Fibroblast of skin of scalp (primary cell): ENCODE results near the gene EIF3B. TPM values are rescaled to one million over a fixed set of nuclear protein-coding genes. Genes with fewer than 3 reads are reported as not detected.
A peak's percentile ranks its signal among the peaks of the same experiment; 100 is the strongest.
"Not testable (repeated sequence)": the region's sequence is repeated elsewhere in the genome, so short reads cannot be mapped to it uniquely, and the experiment has no call there.

Experiments
- DNase-seq: peaks from one replicate; pipeline ENCODE4 v3.0.0-alpha.2; 2013
- polyA plus RNA-seq, 2 experiments: library from polyadenylated mRNA; unstranded; fragments of 120-200 nt; gene quantifications; one replicate each; pipeline ENCODE4 v1.2.1, GENCODE V29; 2013; ENCODE audit not compliant: insufficient read length in 2 of 2

Gene EIF3B
- 143 TPM for polyA plus RNA-seq (2013, experiment 1 of 2; ENCODE audit: insufficient read length)
- 134 TPM for polyA plus RNA-seq (2013, experiment 2 of 2; ENCODE audit: insufficient read length)

DNA sequence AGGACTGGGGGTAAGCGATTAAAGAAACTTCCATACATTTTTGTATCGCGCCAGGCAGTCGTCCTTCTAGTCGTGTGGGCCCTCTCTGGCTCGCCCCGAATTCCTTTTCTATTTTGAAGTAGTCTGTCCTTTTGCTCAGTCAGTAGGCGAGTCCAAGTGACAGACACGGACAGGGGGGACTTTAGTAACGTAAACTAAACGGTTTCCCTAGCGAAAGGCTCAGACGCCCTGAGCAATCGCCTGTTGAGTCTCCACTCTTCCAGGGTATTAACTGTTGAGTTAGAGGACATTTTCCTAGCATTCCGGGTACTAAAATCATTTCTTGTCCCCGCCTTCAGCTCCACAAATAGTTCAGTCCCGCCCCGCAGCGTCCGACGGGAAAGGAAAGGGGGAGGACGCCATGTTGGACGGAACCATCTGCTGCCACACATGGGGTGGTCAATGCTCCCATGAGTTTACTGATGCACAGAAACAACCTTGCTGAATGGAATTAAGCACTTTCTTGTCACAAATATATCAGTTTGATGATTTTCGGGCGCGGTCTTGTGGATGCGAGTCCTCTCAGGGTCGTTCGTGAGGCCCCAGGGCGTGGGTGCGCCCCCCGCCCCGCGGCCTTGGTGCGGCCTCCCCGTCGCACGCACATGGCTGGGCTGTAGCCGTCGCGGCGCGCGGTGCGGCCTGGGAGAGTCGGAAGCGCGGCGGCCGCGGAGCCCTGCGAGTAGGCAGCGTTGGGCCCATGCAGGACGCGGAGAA is at the start of gene EIF3B:
EIF3B (plus strand) TSS at position 642 of the 753 bp plus-strand sequence; CDS start at position 737, 95 bp downstream.
- peak; percentile 96 for DNase-seq

DNA sequence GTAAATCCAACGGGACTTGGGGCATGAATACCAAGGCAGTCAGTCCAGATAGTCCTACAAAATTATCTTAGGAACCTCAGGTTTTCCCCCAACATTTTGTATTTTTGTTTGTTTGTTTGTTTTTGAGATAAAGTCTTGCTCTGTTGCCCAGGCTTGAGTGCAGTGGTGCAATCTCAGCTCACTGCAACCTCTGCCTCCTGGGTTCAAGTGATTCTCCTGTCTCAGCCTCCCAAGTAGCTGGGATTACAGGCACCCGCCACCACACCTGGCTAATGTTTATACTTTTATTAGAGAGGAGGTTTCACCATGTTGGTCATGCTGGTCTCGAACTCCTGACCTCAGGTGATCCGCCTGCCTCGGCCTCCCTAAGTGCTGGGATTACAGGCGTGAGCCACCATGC is 49.4 kb upstream of the EIF3B start:
- DNase-seq: not testable (repeated sequence)

- DNase-seq: no peak
Observed at GRCh38 chr7:2306688-2307087, 47.9 kb upstream of the EIF3B start.

GRCh38 chr7:2307690-2308107 is 46.9 kb upstream of the EIF3B start:
- DNase-seq: no peak

DNA sequence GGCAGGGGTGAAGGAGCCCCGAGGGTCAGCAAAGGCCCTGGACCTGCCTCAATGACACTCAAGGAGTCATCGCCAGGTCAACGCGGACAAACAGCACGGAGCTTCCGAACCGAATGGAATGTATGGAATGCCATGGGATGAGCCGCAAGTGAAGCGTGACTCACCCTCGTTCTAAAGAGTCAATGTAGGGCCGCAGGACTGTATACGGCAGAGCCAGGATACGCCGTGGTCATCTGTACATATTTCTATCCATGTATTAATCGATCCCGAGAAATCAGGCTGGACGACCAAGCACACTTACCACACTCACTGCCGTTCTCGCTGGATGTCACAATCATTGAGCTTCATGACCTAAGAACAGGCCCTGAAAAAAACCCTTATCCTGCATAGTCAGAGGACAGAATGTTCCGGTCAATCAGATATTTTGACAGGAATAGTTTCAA is 44.7 kb upstream of the EIF3B start:
- DNase-seq: peak; percentile 77

DNA sequence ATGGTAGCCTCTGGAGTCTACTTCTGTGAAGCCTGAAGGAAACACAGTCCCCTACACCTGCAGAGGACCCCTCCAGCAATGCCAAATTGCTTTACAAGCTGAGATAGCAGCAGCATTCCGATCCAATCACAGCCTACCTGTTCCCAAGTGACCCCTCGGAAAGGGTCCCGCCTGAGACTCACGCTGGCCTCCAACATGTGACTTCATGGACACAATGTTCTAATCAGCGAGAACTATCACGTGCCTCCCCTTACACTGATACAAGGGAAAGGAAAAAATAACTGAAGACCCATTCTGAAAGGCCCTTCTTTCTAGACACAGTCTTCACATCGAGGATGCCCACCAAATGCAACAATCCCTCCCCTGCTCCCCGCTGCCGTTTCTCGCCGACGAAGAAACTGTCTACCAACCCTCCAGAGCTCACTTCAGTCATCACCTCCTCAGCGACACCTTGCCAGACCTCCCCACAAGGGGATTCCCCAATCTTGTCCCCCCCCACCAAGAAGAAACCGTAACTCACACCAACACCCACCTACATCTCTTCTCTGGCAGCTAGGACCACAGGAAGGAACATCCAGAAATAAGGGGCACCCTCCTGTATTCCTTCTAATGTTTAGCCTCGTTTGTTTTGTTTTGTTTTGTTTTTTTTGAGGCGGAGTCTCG is 42.2 kb upstream of the EIF3B start:
- DNase-seq: no peak

DNA sequence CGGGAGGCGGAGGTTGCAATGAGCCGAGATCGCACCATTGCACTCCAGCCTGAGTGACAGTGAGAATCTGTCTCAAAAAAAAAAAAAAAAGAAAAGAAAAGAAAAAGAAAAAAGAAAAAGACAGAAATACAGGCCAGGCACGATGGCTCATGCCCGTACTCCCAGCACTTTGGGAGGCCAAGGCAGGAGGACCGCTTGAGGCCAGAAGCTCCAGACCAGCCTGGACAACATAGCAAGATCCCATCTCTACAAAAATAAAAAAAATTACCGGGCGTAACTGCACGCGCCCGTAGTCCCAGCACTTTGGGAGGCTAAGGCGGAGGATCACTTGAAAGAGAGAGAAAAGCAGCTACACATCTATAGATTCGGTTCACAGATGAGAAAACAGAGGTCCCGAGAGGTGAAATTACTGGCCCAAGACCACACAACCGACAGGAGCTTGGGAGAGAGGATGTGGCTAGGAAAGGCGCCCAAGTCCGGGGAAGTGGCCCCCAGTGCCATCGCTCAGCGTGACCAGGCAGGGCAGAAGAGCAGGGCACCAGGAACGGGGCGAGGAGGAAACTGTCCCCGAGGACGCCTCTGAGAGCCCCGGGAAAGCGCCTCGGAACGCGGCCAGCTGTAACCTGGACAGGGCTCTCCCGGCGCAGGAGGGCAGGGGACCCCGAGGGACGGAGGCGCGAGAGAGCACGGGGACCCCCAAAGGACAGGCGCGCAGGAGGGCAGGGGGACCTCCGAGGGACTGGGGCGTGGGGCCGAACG is 41.0 kb upstream of the EIF3B start:
- DNase-seq: no peak

DNA sequence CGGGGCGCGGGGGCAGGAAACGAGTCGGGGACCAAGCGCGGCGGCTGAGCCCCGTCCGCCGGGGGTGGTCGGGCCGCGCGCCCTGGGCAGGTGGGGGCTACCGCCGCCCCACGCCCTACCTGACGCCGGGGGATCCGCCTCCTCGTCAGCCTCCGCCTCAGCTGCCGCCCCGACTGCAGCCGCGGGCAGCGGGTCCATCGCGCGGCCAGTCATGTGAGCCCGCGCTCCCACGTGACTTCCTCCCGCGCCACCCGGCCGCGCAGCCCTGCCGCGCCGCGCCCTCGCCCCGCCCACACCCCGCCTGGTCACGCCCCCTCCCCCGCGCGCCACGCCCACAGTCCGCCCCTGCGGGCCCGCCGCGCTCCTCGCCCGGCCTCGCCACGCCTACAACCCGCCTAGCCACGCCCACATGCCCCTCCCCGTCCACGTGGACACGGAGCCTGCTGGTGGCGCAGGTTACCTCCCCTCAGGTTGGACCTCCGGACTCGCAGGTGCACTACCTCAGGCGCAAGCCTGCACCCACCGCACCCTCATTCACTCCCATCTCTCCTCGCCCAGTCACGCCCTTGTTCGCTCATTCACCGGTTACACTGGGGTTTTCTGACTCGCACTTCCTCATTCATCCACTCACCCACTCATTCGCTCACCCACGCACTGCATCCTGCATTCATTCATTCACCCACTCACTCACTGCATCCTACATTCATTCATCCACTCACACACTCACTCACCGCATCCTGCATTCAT is 40.2 kb upstream of the EIF3B start, which contains the start of gene SNX8:
SNX8 (minus strand) TSS at position 233 of the 747 bp plus-strand sequence; CDS start at position 213, 20 bp downstream.
- DNase-seq: peak; percentile 86

- not testable (repeated sequence) for DNase-seq
Observed at GRCh38 chr7:2314956-2315530, 39.6 kb upstream of the EIF3B start.

DNA sequence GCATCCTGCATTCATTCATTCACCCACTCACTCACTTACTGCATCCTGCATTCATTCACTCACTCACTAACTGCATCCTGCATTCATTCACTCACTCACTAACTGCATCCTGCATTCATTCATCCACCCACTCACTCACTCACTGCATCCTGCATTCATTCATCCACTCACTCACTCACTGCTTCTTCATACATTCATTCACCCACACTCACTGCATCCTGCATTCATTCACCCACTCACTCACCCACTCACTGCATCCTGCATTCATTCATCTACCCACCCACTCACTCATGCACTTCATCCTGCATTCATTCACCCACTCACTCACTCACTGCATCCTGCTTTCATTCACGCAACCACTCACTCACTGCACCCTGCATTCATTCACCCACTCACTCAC is 38.8 kb upstream of the EIF3B start:
- DNase-seq: no peak

GRCh38 chr7:2316578-2316977 is 38.0 kb upstream of the EIF3B start:
- no peak for DNase-seq

DNA sequence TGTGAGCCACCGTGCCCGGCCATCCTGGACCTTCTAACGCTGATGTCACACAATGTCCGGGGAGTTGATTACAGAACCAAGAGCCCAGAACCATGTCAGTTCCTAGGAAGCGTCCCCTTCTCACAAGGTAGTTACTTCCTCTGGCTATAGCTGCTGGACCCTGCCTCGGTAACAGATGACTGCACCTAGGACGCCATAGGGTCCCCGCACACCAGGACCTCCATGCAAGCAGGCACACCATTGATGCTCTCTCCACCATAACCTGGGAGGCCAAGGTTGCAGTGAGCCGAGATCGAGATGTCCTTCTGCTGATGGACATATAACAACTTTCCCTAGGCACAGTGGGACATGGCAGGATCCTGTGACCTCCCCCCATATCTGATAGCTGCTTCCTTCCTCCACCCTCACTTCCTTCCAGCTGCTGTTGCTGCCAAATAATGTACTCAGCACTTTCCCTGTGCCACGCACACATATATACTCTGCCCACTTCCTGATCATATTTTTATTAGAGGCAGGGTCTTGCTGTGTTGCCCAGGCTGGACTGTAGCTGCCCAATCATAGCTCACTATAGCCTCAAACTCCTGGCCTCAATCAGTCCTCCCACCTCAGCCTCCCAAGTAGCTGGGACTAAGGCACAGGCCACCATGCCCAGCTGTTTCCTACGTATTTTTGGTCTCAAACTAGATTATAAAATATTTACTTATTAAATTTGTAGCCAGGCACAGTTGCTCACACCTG is 36.9 kb upstream of the EIF3B start:
- no peak for DNase-seq

DNA sequence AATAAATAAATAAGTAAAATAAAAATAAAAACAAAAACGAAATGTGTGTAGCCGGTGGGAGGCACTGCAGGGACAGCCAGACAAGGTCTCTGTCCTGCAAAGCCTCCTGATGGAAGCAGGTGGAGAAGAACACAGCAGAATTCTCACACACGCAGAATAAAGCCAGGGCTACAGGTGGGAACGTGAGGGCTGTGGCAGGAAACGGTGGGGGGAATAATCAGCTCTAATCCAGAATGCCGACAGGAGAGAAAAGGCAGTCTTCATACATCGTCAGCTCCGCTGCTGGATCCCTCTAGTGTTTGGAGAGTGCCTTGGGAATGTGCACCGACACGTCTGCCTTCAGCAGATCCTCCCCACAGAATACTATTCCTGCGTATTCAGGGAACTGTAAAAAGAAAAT is 33.6 kb upstream of the EIF3B start:
- no peak for DNase-seq

GRCh38 chr7:2325162-2325561 is 29.5 kb upstream of the EIF3B start:
- no peak for DNase-seq

- DNase-seq: no peak
Observed at GRCh38 chr7:2326951-2327350, 27.7 kb upstream of the EIF3B start.

DNA sequence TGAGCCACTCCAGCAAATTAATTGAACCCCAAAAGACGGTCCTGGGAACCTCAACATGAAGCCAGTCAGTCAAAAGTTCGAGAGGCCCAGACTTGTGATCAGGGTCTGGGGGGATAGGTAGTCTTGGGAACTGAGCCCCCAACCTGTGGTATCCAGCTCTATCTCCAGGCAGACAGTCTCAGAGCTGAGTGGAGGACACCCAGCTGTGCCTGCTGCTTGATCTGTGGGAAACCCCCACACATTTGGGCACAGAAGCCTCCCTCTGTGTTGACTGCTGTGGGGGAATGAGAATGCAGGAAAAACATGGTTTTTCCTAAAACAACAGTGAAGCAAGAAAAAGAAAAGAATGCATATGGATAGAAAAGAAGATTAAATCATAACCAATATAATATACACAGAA is 24.1 kb upstream of the EIF3B start:
- DNase-seq: no peak

- DNase-seq: no peak
Observed at GRCh38 chr7:2331707-2332106, 22.9 kb upstream of the EIF3B start.

GRCh38 chr7:2332606-2333231 is 21.9 kb upstream of the EIF3B start:
- DNase-seq: not testable (repeated sequence)

DNA sequence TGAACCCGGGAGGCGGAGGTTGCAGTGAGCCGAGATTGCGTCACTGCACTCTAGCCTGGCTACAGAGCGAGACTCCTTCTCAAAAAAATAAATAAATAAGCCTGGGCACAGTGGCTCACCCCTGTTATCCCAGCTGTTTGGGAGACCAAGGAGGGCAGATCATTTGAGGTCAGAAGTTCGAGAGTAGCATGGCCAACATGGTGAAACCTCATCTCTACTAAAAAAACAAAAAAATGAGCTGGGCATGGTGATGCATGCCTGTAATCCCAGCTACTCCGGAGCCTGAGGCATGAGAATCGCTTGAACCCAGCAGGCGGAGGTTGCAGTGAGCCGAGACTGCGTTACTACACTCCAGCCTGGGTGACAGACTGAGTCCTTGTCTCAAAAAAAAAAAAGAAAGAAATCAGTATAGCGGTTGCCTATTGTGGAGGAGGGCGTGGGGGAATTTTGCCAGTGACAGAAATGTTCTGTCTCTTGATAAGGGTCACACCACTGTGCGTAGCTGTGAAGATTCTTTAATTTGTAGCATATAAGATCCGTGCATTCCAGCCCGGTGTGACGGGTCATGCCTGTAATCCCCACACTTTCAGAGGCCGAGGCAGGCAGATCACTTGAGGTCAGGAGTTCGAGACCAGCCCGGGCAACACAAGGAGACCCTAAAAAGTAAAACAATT is 17.9 kb upstream of the EIF3B start:
- no peak for DNase-seq
